Inflammatory macrophage (primary cell): ENCODE results near the gene PHKG2.

Source experiments
- DNase-seq, 2 donors: peaks; one replicate each; pipeline ENCODE4 v3.0.0-alpha.2; 2020 to 2022

Gene PHKG2

GRCh38 chr16:30758988-30759491 is 10.8 kb downstream of the PHKG2 start:
- DNase-seq, result peak; percentile 46 to 62

DNA sequence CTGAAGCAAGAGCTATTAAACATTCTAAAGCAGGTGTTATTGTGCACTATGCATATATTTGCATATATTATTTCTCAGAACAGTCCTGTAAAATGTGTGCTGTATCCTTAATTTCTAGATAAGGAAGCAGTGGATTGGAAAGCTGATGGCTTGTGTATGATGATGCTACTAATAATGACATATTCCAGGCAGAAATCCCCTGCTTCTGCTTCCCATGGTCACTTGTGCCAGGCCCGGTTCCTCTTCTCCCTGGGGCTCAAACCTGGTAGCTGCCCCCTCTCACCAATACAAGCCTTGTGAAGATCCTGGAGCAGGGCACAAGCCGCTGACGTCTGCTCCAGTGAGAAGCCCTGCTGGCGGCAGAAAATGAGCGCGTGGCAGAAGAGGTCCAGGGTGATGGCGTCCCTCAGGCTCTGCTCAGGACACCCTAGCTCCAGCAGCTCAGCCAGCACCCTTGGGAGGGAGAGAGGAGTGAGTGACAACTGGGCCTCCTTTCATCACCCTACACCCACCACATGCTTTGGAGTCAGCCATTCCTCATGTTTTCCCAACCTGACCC is 11.9 kb downstream of the PHKG2 start:
- DNase-seq, result no peak

DNA sequence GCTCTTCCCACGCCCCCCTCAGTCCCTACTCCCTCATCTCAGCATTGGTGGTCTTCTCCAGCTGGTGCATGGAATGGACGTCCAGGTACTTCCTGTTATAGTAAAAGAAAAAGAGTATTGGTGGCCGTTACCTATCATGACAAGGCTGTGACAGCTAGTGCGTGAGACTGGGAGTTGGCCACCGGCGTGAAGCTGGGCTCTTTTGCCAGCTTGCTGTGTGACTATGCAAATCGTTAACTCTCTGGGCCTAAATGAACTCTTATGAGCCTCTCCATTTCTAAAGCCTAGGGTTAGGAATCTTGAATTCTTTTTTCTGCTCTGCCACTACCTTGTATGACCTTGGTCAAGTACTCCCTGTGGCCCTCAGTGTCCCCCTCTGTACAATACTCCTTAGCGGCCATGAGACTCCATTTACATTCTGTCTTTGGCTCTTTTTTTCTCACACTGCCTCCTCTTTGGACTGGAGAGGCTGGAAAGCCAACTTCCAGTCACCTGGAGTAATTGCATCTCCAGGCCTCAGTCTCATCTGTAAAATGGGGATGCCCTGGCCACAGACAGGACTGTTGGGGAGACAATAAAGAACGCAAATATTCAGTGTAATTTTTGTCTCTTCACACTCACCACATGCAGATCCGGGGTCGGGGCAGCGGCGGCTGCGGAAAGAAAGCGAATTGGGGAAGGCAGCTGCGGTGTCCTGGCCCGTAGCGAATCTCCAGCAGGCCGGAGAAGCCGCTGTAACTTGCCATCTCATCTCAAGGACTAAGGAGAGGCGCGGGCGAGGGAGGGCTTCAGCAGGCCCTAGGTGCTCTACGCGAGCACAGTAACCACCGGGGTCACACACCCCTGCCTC is 12.6 kb downstream of the PHKG2 start:
- DNase-seq, result no peak

DNA sequence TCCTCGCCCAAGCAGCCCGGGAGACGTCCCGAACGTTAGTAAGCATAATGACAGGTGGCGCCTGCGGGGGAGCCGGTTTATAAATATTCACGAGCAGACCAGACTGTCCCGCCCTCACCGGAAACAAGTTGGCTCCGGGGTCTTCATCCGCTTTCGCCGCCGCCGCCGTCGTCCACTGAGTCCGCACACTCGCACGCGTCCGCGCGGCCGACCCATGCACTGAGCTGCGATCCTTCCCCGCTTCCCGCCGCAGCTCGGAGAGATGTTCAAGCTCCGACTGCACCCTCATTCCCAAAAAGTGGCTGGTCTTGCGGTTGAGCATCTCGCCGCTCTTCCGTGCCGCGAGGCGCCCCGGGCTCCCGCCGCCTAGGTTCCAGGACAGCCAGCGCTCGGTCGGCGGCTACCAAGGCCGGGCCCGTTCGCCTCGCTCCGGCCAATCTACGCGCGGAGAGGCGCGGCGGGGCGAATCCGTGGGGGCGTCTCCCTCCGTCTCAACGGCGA is 13.3 kb downstream of the PHKG2 start:
- DNase-seq, result no peak

DNA sequence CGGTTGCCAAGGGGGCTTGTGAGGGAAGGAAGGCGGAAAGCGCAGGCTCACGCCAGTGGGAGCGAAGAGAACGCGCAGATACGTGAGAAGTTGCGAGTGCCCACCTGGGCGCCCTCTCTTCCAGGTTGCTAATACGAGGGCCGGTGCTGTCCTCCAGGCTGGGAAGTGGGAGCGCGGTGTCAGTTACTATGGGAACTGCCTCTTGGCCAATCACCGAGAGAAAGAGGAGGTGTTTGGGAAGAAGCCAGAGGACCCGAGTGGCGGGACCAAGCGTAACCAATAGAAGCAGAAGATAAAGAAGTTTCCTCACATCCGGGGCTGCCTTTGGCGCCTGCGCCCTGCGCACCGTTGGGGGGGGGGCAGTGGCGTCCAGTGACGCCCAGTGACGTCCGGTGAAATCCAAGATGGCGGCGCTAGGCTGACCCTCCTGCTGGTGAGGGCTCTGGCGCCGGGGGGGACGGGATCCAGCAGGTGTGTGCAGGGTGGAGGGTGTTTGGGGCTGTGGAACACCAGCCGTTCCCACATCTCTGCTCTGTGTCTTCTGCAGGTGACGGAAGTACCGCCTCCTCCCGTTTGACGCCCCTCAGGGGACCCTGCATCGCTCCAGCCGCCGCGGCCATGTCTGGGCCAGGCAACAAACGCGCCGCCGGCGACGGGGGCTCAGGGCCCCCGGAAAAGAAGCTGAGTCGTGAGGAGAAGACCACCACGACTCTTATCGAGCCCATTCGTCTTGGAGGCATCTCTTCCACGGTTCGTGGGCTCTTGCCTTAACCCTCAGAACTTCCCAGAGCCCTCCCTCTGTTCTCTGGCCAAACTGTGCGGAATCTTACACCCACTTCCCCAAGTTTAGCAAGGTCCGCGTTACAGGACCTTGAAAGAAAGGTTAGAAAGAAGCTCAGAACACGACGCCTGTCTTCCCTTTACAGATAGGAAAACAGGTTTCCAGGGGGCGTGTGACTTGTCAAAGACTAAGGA is 14.0 kb downstream of the PHKG2 start, which contains the start of the genes CFAP119 and RNF40:
CFAP119 (minus strand) TSS at position 135 of the 975 bp plus-strand sequence. CDS start 314 bp downstream, outside the sequence.
RNF40 (plus strand) TSS at position 395 of the 975 bp plus-strand sequence; CDS start at position 619, 224 bp downstream.
- peak; percentile 97 to 98 for DNase-seq

GRCh38 chr16:30762991-30763725 is 14.9 kb downstream of the PHKG2 start:
- DNase-seq, result no peak

DNA sequence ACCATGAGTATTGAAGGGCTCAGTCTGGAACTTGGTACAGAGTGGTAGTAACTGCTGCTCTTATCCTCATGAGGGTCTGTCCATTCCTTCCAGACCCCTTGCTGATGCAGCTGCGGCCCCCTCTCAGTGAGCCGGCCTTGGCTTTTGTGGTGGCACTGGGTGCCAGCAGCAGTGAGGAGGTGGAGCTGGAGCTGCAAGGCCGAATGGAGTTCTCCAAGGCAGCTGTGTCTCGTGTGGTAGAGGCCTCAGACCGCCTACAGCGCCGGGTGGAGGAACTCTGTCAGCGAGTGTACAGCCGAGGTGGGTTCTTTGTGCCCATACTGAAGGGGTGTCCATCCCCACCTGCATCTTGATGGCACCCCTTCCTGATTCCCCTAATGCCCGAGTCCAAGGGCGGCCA is 15.9 kb downstream of the PHKG2 start:
- no peak for DNase-seq

DNA sequence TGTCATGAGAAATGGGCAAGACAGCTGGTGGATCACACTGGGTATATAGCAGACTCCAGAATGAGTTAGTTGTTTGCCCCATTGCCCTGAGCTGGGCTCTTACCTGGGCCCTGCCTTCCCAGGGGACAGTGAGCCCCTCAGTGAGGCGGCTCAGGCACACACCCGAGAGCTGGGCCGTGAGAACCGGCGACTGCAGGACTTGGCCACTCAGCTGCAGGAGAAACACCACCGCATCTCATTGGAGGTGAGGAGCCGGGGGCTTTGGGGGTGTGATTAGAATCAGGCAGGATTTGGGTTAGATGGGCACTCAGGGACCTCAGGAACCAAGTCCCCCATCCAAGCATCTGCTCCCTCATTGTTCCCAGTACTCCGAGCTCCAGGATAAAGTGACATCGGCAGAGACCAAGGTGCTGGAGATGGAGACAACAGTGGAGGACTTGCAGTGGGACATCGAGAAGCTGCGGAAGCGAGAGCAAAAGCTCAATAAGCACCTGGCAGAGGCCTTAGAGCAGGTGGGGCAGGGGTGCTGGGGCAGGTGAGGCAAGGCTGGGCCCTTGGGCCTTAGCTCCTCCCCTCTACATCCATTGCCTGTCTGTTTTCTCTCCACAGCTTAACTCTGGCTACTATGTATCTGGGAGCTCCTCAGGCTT is 16.7 kb downstream of the PHKG2 start:
- DNase-seq, result no peak

GRCh38 chr16:30766206-30766932 is 18.1 kb downstream of the PHKG2 start:
- no peak for DNase-seq

DNA sequence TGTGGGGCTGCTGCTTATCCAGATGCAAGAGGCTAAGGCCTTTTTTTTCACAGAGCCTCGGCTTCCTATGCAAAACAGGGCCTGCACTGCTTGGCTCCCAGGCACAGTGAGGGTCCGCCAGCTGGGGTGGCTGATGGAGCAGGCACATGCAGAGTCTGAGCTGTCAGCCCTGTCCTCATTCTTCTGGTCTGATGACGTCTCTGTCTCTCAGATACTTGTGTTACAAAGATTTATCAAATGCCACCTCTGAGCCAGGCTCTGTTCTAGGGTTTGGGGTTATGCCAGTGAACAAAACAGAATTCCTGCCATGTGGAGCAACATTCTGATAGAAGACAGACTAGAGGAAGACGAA is 18.7 kb downstream of the PHKG2 start:
- no peak for DNase-seq

GRCh38 chr16:30767767-30768465 is 19.7 kb downstream of the PHKG2 start:
- DNase-seq, result no peak

- no peak for DNase-seq
Observed at GRCh38 chr16:30768583-30769181, 20.5 kb downstream of the PHKG2 start.

- DNase-seq, result no peak
Observed at GRCh38 chr16:30769379-30770089, 21.3 kb downstream of the PHKG2 start.

DNA sequence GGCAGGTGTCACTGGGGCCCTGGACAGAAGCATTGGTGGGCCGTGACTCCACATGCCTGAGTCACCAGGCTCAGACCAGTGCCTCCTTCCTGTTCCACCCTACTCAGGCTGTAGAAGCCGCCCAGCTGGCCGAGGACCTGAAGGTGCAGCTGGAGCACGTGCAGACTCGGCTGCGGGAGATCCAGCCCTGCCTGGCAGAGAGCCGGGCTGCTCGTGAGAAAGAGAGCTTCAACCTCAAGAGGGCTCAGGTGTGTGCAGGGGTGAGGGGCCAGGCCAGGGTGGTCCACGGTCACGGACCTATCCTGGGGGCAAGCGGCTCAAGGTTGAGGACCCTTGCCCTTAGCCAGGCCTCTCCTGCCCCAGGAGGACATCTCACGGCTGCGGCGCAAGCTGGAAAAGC is 23.5 kb downstream of the PHKG2 start:
- no peak for DNase-seq

- DNase-seq, result no peak
Observed at GRCh38 chr16:30773826-30774225, 25.6 kb downstream of the PHKG2 start.

GRCh38 chr16:30774367-30775130 is 26.3 kb downstream of the PHKG2 start:
- no peak for DNase-seq

DNA sequence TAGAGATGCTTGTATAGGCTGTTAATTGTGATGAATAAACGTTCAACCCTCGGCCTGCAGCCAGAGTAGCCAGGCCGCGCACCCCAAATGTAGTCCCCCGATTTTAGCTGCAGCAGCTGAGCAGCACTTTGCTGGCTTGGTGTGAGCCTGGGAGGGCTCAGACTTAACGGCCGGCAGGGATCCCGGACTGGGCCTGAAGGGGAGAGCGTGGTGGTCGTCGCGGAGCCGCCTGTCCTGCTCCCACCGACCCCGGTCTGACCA is 26.8 kb downstream of the PHKG2 start:
- DNase-seq, result no peak
